GM23248 (cell line): ENCODE data around the gene CLMP. TPM values are rescaled to one million over a fixed set of nuclear protein-coding genes. Genes with fewer than 3 reads are reported as not detected.

ENCODE experiments used
- DNase-seq: peaks from one replicate; pipeline ENCODE4 v3.0.0-alpha.2; 2015
- H2AFZ ChIP-seq: fragments of 200-600 bp; sonication (generic); 2 replicates; pipeline ENCODE4 v1.6.1; 2016; ENCODE audit warnings: antibody characterized with exemption
- H3F3A ChIP-seq: fragments of 200-600 bp; sonication (generic); 2 replicates; pipeline ENCODE4 v1.6.1; 2016; ENCODE audit warnings: mild to moderate bottlenecking, antibody characterized with exemption, mixed run types; ENCODE audit not compliant: insufficient read depth
- H3K27ac ChIP-seq: fragments of 200-600 bp; sonication (generic); 2 replicates; pipeline ENCODE4 v1.5.1; 2016; ENCODE audit warnings: mild to moderate bottlenecking
- H3K27me3 ChIP-seq: fragments of 200-600 bp; sonication (generic); replicated peaks from 2 replicates; pipeline ENCODE4 v1.6.1; 2016; ENCODE audit warnings: mild to moderate bottlenecking; ENCODE audit not compliant: insufficient read depth
- H3K36me3 ChIP-seq: fragments of 200-600 bp; sonication (generic); 2 replicates; pipeline ENCODE4 v1.6.1; 2016; ENCODE audit warnings: low read depth, mild to moderate bottlenecking
- H3K4me1 ChIP-seq: fragments of 200-600 bp; sonication (generic); 2 replicates; pipeline ENCODE4 v1.6.1; 2016; ENCODE audit warnings: mild to moderate bottlenecking; ENCODE audit not compliant: insufficient read depth
- H3K4me2 ChIP-seq: fragments of 200-600 bp; sonication (generic); one replicate; pipeline ENCODE4 v1.6.1; 2016; ENCODE audit warnings: mild to moderate bottlenecking; ENCODE audit not compliant: unreplicated experiment
- H3K4me3 ChIP-seq: fragments of 200-600 bp; sonication (generic); 2 replicates; pipeline ENCODE4 v1.5.1; 2016; ENCODE audit warnings: mild to moderate bottlenecking
- H3K79me2 ChIP-seq: fragments of 200-600 bp; sonication (generic); 2 replicates; pipeline ENCODE4 v1.6.1; 2016; ENCODE audit warnings: mild to moderate bottlenecking; ENCODE audit not compliant: insufficient read depth
- H3K9ac ChIP-seq: fragments of 200-600 bp; sonication (generic); 2 replicates; pipeline ENCODE4 v1.6.1; 2016; ENCODE audit warnings: mild to moderate bottlenecking
- H3K9me2 ChIP-seq: fragments of 200-600 bp; sonication (generic); 2 replicates; pipeline ENCODE4 v1.6.1; 2016; ENCODE audit warnings: mixed run types, mild to moderate bottlenecking, moderate library complexity; ENCODE audit not compliant: insufficient read depth
- H3K9me3 ChIP-seq: fragments of 200-600 bp; sonication (generic); one replicate; pipeline ENCODE4 v1.6.1; 2017; ENCODE audit warnings: low read depth
- H4K20me1 ChIP-seq: fragments of 200-600 bp; sonication (generic); 2 replicates; pipeline ENCODE4 v1.6.0; 2016; ENCODE audit not compliant: insufficient read depth
- EZH2 ChIP-seq: fragments of 200-600 bp; sonication (generic); IDR thresholded peaks from 2 replicates; pipeline ENCODE4 v1.6.1; 2018; ENCODE audit warnings: antibody characterized with exemption, mild to moderate bottlenecking; ENCODE audit not compliant: insufficient read depth, poor library complexity, severe bottlenecking
- EZH2phosphoT487 ChIP-seq: fragments of 200-600 bp; sonication (generic); IDR thresholded peaks from 2 replicates; pipeline ENCODE4 v1.6.1; 2018; ENCODE audit warnings: antibody characterized with exemption, moderate library complexity, mild to moderate bottlenecking, low read depth; ENCODE audit not compliant: insufficient read depth
- WGBS, 2 experiments: methylation state at CpG; one replicate each; pipeline ENCODE4 v1.1.6; 2015 to 2017; ENCODE audit warnings: low lambda C conversion rate in 2 of 2, low coverage in 1 of 2; ENCODE audit errors: missing lambda C conversion rate in 2 of 2; 5-methylcytosine and 5-hydroxymethylcytosine counted together
- in situ Hi-C: fragments of 300-500 bp; cut with MboI; formaldehyde crosslinking; loops from 2 replicates; pipeline ENCODE4 v1.15.0; 2020
- polyA plus RNA-seq: library from polyadenylated mRNA; unstranded; fragments of >200 nt; fragmentation: Nextera tagmentation; extraction: Ambion mirVana; gene quantifications from 2 replicates; pipeline ENCODE4 v1.2.1, GENCODE V29; 2016
- total RNA-seq: library from RNA; depleted of rRNA; stranded (reverse); fragments of >200 nt; shearing (Covaris generic); gene quantifications from 2 replicates; pipeline ENCODE4 v1.2.3, GENCODE V29; 2014

CLMP gene
- total and polyA plus RNA-seq, 2 experiments from 2014 or later = 166 to 215 TPM

GRCh38 chr11:123169821-123170220 lies 25.2 kb downstream of the CLMP start:
- Histone ChIP-seq H3K27ac (peak overlapping the region; percentile 9), H3F3A (peaks cover 68% of the 10 kb centered on the region), H3K4me1 (peaks cover 34% of the 10 kb centered on the region), H3K9me3 (no peaks in the 10 kb centered on the region), H3K36me3 (peaks cover 28% of the 10 kb centered on the region), H3K9ac (no peak overlapping the region), H3K27me3 (no peaks in the 10 kb centered on the region), H2AFZ (no peak overlapping the region), H3K4me3 (no peak overlapping the region), H3K9me2 (no peaks in the 10 kb centered on the region), H4K20me1 (no peaks in the 10 kb centered on the region), H3K79me2 (no peaks in the 10 kb centered on the region; the same call in none of the 2 replicates), H3K4me2 (no peak overlapping the region)
- 100% methylated on average over 3 of the region's 3 CpGs for WGBS, 2 experiments
- no peak for DNase-seq
- TF ChIP-seq EZH2 (no peak), EZH2phosphoT487 (no peak)
- in situ Hi-C loops = no loop called here

GRCh38 chr11:123168955-123169484 lies 26.0 kb downstream of the CLMP start:
- H3K9ac ChIP-seq = no peak overlapping the region
- H3K9me2 ChIP-seq = no peaks in the 10 kb centered on the region
- 96 to 100% methylated on average over 3 of the region's 3 CpGs for WGBS, 2 experiments
- DNase-seq = no peak
- H3F3A ChIP-seq = peaks cover 69% of the 10 kb centered on the region
- H3K27ac ChIP-seq = peak overlapping the region; percentile 9
- no peaks in the 10 kb centered on the region; the same call in none of the 2 replicates for H3K79me2 ChIP-seq
- no peak overlapping the region for H2AFZ ChIP-seq
- H4K20me1 ChIP-seq = no peaks in the 10 kb centered on the region
- no peak overlapping the region for H3K4me2 ChIP-seq
- H3K4me3 ChIP-seq = no peak overlapping the region
- in situ Hi-C loops = no loop called here
- peaks cover 35% of the 10 kb centered on the region for H3K4me1 ChIP-seq
- H3K27me3 ChIP-seq = no peaks in the 10 kb centered on the region
- H3K9me3 ChIP-seq = no peaks in the 10 kb centered on the region
- H3K36me3 ChIP-seq = peaks cover 31% of the 10 kb centered on the region
- no peak for TF ChIP-seq EZH2
- TF ChIP-seq EZH2phosphoT487 = no peak

- no peak for DNase-seq
- Histone ChIP-seq H2AFZ (no peak overlapping the region), H3K4me2 (no peak overlapping the region), H3K27me3 (no peaks in the 10 kb centered on the region), H3K9me3 (no peaks in the 10 kb centered on the region), H3K9ac (no peak overlapping the region), H3K4me3 (no peak overlapping the region), H4K20me1 (no peaks in the 10 kb centered on the region), H3K79me2 (no peaks in the 10 kb centered on the region; the same call in none of the 2 replicates), H3K36me3 (peaks cover 31% of the 10 kb centered on the region), H3K9me2 (no peaks in the 10 kb centered on the region), H3F3A (peaks cover 70% of the 10 kb centered on the region), H3K27ac (peak overlapping the region; percentile 4; the same call in 1 of the 2 replicates), H3K4me1 (peaks cover 33% of the 10 kb centered on the region)
- 93 to 97% methylated on average over 5 of the region's 5 CpGs for WGBS, 2 experiments
- in situ Hi-C loops = no loop called here
- no peak for TF ChIP-seq EZH2phosphoT487
- no peak for TF ChIP-seq EZH2
Measured at GRCh38 chr11:123168241-123168640, 26.8 kb downstream of the CLMP start.

GRCh38 chr11:123166071-123166559 lies 28.9 kb downstream of the CLMP start:
- no peaks in the 10 kb centered on the region for H4K20me1 ChIP-seq
- H3K4me3 ChIP-seq = no peak overlapping the region
- no peak for TF ChIP-seq EZH2
- TF ChIP-seq EZH2phosphoT487 = no peak
- no peaks in the 10 kb centered on the region; the same call in none of the 2 replicates for H3K79me2 ChIP-seq
- H3F3A ChIP-seq = peaks cover 71% of the 10 kb centered on the region
- H3K9ac ChIP-seq = no peak overlapping the region
- peak overlapping the region; percentile 17; the same call in 1 of the 2 replicates for H3K27ac ChIP-seq
- no peak overlapping the region for H2AFZ ChIP-seq
- peak; percentile 61 for DNase-seq
- no peak overlapping the region for H3K4me2 ChIP-seq
- H3K4me1 ChIP-seq = peaks cover 38% of the 10 kb centered on the region
- 68 to 70% methylated on average over 10 of the region's 10 CpGs for WGBS, 2 experiments
- no peaks in the 10 kb centered on the region for H3K9me2 ChIP-seq
- in situ Hi-C loops = no loop called here
- no peaks in the 10 kb centered on the region for H3K27me3 ChIP-seq
- H3K36me3 ChIP-seq = peaks cover 17% of the 10 kb centered on the region; the same call in 1 of the 2 replicates
- no peaks in the 10 kb centered on the region for H3K9me3 ChIP-seq
